Fibroblast of lung (primary cell): Measurements from ENCODE around the gene ITSN1. TPM values are rescaled to one million over a fixed set of nuclear protein-coding genes. Genes with fewer than 3 reads are reported as not detected.

Source experiments
- DNase-seq, 2 donors: peaks; one replicate each; pipeline versions ENCODE4 v3.0.0 to v3.0.0-alpha.2; 2010; ENCODE audit warnings: low read depth in 2 of 2
- H2AFZ ChIP-seq: 2 replicates; pipeline ENCODE4 v1.5.1; 2012; ENCODE audit warnings: low read length, control low read depth, inconsistent platforms
- H3K27ac ChIP-seq: 2 replicates; pipeline ENCODE4 v1.5.1; 2011; ENCODE audit warnings: low read length, control low read depth; ENCODE audit not compliant: insufficient read depth
- H3K27me3 ChIP-seq: 2 replicates; pipeline ENCODE4 v1.5.1; 2011; ENCODE audit warnings: mild to moderate bottlenecking, low read length; ENCODE audit not compliant: control insufficient read depth, insufficient read depth
- H3K36me3 ChIP-seq: 2 replicates; pipeline ENCODE4 v1.5.1; 2011; ENCODE audit warnings: low read length; ENCODE audit not compliant: control insufficient read depth, insufficient read depth
- H3K4me1 ChIP-seq: 2 replicates; pipeline ENCODE4 v1.5.1; 2011; ENCODE audit warnings: low read length; ENCODE audit not compliant: control insufficient read depth, insufficient read depth; ENCODE audit errors: extremely low read depth
- H3K4me2 ChIP-seq: 2 replicates; pipeline ENCODE4 v1.5.1; 2011; ENCODE audit warnings: low read length, control low read depth; ENCODE audit not compliant: insufficient read depth; ENCODE audit errors: extremely low read depth
- H3K4me3 ChIP-seq, 4 experiments: fragments of 200-600 bp in 1 of 4; sonication (generic) in 1 of 4; replicated peaks in 1 of 4; 2 replicates each; pipeline ENCODE4 v1.5.1; 2011 to 2016; ENCODE audit warnings: low read length in 4 of 4, low read depth in 3 of 4, mild to moderate bottlenecking in 3 of 4, control low read depth in 2 of 4, inconsistent platforms in 1 of 4, mixed read lengths in 1 of 4; ENCODE audit not compliant: insufficient read depth in 1 of 4; ENCODE audit errors: control extremely low read depth in 1 of 4
- H3K79me2 ChIP-seq: 2 replicates; pipeline ENCODE4 v1.5.1; 2012; ENCODE audit warnings: mild to moderate bottlenecking, low read length, inconsistent platforms; ENCODE audit not compliant: control insufficient read depth, insufficient read depth
- H3K9ac ChIP-seq: 2 replicates; pipeline ENCODE4 v1.5.1; 2011; ENCODE audit warnings: mild to moderate bottlenecking, low read length, control low read depth; ENCODE audit not compliant: insufficient read depth
- H3K9me3 ChIP-seq: 2 replicates; pipeline ENCODE4 v1.5.1; 2012; ENCODE audit warnings: low read depth, low read length; ENCODE audit not compliant: control insufficient read depth, insufficient read depth
- H4K20me1 ChIP-seq: 2 replicates; pipeline ENCODE4 v1.5.1; 2011; ENCODE audit warnings: low read length; ENCODE audit not compliant: control insufficient read depth, insufficient read depth; ENCODE audit errors: extremely low read depth
- CTCF ChIP-seq, 2 donors: IDR thresholded peaks in 1 of 2; conservative IDR thresholded peaks in 1 of 2; 1 replicate in 1 of 2; 2 replicates in 1 of 2; pipeline ENCODE4 v1.5.1; 2011 to 2012; ENCODE audit warnings: low read length in 2 of 2, control low read depth in 1 of 2, inconsistent platforms in 1 of 2, low read depth in 1 of 2, mild to moderate bottlenecking in 1 of 2
- EZH2 ChIP-seq: IDR thresholded peaks from 2 replicates; pipeline ENCODE4 v1.5.1; 2012; ENCODE audit warnings: low read length, control low read depth, mild to moderate bottlenecking; ENCODE audit errors: missing control alignments
- polyA plus RNA-seq, 2 donors: library from polyadenylated mRNA; depleted of rRNA in 1 of 2; stranded (reverse) in 1 of 2; unstranded in 1 of 2; fragments of >200 nt; gene quantifications; 2 replicates each; pipeline ENCODE4 v1.2.1, GENCODE V29; 2011 to 2012; ENCODE audit warnings: missing spikeins in 1 of 2
- total RNA-seq: library from RNA; depleted of rRNA; stranded (reverse); fragments of >200 nt; gene quantifications from 2 replicates; pipeline ENCODE4 v1.2.1, GENCODE V29; 2014

The ITSN1 gene
- total and polyA plus RNA-seq, 2 donors (not counting 1 experiment from before 2014, with no cell fraction given), result 34.7 to 63.1 TPM

- no peaks in the 10 kb centered on the region for H3K9me3 ChIP-seq
- TF ChIP-seq CTCF (conservative IDR thresholded peaks at IDR 0.05 in 1 of 2, IDR thresholded peaks at IDR 0.05 in 1 of 2; ENCODE audit: low read depth in 1 of 2, low read length in 2 of 2) (no peak), EZH2 (no peak)
- H3K4me3 ChIP-seq, result no peak overlapping the region
- H3K36me3 ChIP-seq, result no peaks in the 10 kb centered on the region
- H4K20me1 ChIP-seq, result no peaks in the 10 kb centered on the region
- DNase-seq, result no peak
- H3K4me1 ChIP-seq, result no peaks in the 10 kb centered on the region
- no peak overlapping the region for H3K27ac ChIP-seq
- no peak overlapping the region for H3K4me2 ChIP-seq
- no peak overlapping the region for H3K9ac ChIP-seq
- H3K27me3 ChIP-seq, result no peaks in the 10 kb centered on the region
- H3K79me2 ChIP-seq, result peaks cover 17% of the 10 kb centered on the region
- H2AFZ ChIP-seq, result no peak overlapping the region
Observed at GRCh38 chr21:33698087-33698860, 56.0 kb downstream of the ITSN1 start.

- no peak overlapping the region for H3K4me2 ChIP-seq
- no peak overlapping the region for H2AFZ ChIP-seq
- H3K36me3 ChIP-seq, result no peaks in the 10 kb centered on the region
- H4K20me1 ChIP-seq, result no peaks in the 10 kb centered on the region
- no peaks in the 10 kb centered on the region for H3K4me1 ChIP-seq
- no peak for DNase-seq
- no peak overlapping the region for H3K4me3 ChIP-seq
- no peak for TF ChIP-seq CTCF (conservative IDR thresholded peaks at IDR 0.05 in 1 of 2, IDR thresholded peaks at IDR 0.05 in 1 of 2; ENCODE audit: low read depth in 1 of 2, low read length in 2 of 2)
- TF ChIP-seq EZH2, result no peak
- H3K79me2 ChIP-seq, result peaks cover 20% of the 10 kb centered on the region
- H3K9me3 ChIP-seq, result no peaks in the 10 kb centered on the region
- no peaks in the 10 kb centered on the region for H3K27me3 ChIP-seq
- no peak overlapping the region for H3K9ac ChIP-seq
- H3K27ac ChIP-seq, result no peak overlapping the region
Observed at GRCh38 chr21:33699277-33699676, 57.0 kb downstream of the ITSN1 start.

- Histone ChIP-seq H3K79me2 (peaks cover 20% of the 10 kb centered on the region), H3K9ac (no peak overlapping the region), H3K4me2 (no peak overlapping the region), H4K20me1 (no peaks in the 10 kb centered on the region), H3K4me3 (no peak overlapping the region), H3K36me3 (no peaks in the 10 kb centered on the region), H3K27ac (no peak overlapping the region), H2AFZ (no peak overlapping the region), H3K27me3 (no peaks in the 10 kb centered on the region), H3K9me3 (no peaks in the 10 kb centered on the region), H3K4me1 (no peaks in the 10 kb centered on the region)
- DNase-seq, result no peak
- TF ChIP-seq EZH2 (no peak), CTCF (conservative IDR thresholded peaks at IDR 0.05 in 1 of 2, IDR thresholded peaks at IDR 0.05 in 1 of 2; ENCODE audit: low read depth in 1 of 2, low read length in 2 of 2) (no peak)
Observed at GRCh38 chr21:33700491-33700890, 58.2 kb downstream of the ITSN1 start.
